Measurements from ENCODE around the gene DCAF15.

Gene DCAF15

GRCh38 chr19:14005349-14006084 is 53.2 kb downstream of the DCAF15 start:
- no peak for TF ChIP-seq CTCF (conservative IDR thresholded peaks at IDR 0.05; ENCODE audit: control insufficient read depth, insufficient read depth, low read depth, low read length)
- peak; percentile 75 for DNase-seq (ENCODE audit: low read depth)
- peak overlapping the region; percentile 76 for H3K4me3 ChIP-seq (ENCODE audit: control insufficient read depth, low read depth, low read length)

- peak; percentile 100 for DNase-seq (ENCODE audit: low read depth)
- H3K4me3 ChIP-seq (ENCODE audit: control insufficient read depth, low read depth, low read length): peak within 1 kb of the TSS; percentile 76
- no peak for TF ChIP-seq CTCF (conservative IDR thresholded peaks at IDR 0.05; ENCODE audit: control insufficient read depth, insufficient read depth, low read depth, low read length)
These were observed 53.9 kb downstream of the DCAF15 start, which contains the start of gene RFX1 for GRCh38 chr19:14006085-14006765. RFX1 (minus strand) TSS chr19:14006320; CDS start chr19:13993843, 12,477 bp downstream.

GRCh38 chr19:14006766-14007562 is 54.7 kb downstream of the DCAF15 start:
- TF ChIP-seq CTCF (conservative IDR thresholded peaks at IDR 0.05; ENCODE audit: control insufficient read depth, insufficient read depth, low read depth, low read length): no peak
- H3K4me3 ChIP-seq (ENCODE audit: control insufficient read depth, low read depth, low read length): peak overlapping the region; percentile 76
- DNase-seq (ENCODE audit: low read depth): no peak

Data from fibroblast of mammary gland (primary cell).